AG09319 (cell line): ENCODE measurements around the gene NALCN.

Experiments
- DNase-seq: peaks from one replicate; pipeline ENCODE4 v3.0.0-alpha.2; 2010; ENCODE audit warnings: low read depth; ENCODE audit errors: extremely low read depth
- TF ChIP-seq, protein P1 (sequence below): IDR thresholded peaks from 2 replicates; pipeline ENCODE4 v1.5.1; 2011; ENCODE audit warnings: low read depth, mild to moderate bottlenecking, inconsistent platforms, low read length, moderate library complexity

NALCN gene

GRCh38 chr13:101306773-101307172, 109.5 kb downstream of the NALCN start:
- TF ChIP-seq, protein P1, sequence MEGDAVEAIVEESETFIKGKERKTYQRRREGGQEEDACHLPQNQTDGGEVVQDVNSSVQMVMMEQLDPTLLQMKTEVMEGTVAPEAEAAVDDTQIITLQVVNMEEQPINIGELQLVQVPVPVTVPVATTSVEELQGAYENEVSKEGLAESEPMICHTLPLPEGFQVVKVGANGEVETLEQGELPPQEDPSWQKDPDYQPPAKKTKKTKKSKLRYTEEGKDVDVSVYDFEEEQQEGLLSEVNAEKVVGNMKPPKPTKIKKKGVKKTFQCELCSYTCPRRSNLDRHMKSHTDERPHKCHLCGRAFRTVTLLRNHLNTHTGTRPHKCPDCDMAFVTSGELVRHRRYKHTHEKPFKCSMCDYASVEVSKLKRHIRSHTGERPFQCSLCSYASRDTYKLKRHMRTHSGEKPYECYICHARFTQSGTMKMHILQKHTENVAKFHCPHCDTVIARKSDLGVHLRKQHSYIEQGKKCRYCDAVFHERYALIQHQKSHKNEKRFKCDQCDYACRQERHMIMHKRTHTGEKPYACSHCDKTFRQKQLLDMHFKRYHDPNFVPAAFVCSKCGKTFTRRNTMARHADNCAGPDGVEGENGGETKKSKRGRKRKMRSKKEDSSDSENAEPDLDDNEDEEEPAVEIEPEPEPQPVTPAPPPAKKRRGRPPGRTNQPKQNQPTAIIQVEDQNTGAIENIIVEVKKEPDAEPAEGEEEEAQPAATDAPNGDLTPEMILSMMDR = no peak
- DNase-seq = no peak

DNA sequence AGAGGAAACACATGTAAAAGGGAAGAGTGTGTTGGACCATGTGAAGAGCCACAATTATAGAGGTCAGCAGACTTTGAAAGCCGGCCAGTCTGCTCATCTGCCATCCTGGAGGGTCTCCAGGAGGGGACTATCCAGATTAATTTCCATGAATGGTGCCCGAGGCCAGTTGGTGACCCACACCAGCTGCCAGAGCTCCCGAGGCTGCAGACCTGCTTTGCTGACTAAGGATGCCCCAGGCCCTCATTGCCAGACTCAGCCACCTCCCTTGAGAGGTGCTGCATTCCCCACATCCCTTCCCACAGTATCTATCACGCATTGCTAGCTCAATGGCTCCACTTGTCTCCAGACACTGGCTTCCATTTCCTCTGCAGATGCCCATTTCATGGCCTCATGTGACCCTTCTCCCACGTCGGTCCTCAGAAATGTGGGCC, 110.3 kb downstream of the NALCN start:
- TF ChIP-seq, protein P1 = no peak
- no peak for DNase-seq

GRCh38 chr13:101303521-101303920, 112.8 kb downstream of the NALCN start:
- TF ChIP-seq, protein P1 = no peak
- DNase-seq = no peak

GRCh38 chr13:101301053-101301452, 115.3 kb downstream of the NALCN start:
- DNase-seq = no peak
- TF ChIP-seq, protein P1 = no peak

DNA sequence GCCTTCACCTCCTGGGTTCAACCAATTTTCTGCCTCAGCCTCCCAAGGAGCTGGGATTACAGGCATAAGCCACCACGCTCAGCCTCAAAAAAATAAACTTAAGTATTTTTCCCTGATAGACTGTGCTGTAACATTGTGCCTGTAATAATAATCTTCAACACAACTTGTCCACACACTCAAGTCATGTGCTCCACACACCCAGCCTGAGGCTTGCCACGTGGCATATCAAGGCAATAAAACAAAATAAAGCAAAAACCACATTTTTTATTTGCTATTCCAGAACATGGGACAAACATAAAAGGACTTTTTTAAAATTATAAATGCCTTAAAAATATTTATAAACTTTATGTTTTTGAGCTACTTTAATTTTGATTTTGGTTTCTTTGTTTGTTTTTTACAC, 115.8 kb downstream of the NALCN start:
- DNase-seq = no peak
- TF ChIP-seq, protein P1 = no peak

GRCh38 chr13:101298517-101298916, 117.8 kb downstream of the NALCN start:
- DNase-seq = no peak
- TF ChIP-seq, protein P1 = no peak

DNA sequence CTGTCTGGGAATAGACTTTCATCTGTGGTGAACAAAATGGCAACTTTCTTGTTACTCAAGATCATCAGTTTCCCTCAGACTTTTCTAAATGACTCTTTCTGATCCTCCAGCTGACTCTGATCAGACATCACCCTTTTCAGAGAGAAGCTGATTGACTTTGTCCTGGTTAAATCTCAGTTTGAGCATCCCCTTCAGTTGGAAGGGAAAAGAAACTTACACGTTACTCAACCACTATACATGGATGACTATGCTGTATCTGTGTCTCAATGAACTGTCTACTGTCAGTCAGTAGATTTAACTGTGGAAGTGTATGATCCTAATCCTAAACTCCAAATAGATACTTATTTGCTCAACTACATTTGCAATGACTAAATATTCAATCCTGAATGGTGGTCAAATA, 118.5 kb downstream of the NALCN start:
- TF ChIP-seq, protein P1 = no peak
- DNase-seq = no peak
